ENCODE results near the gene TFG.

Gene TFG

GRCh38 chr3:100782906-100783305 is 73.6 kb downstream of the TFG start:
- Histone ChIP-seq H3K27ac (ENCODE audit: insufficient read depth, low read depth, low read length, poor library complexity, severe bottlenecking) (no peak overlapping the region), H3K36me3 (ENCODE audit: control insufficient read depth, insufficient read depth, low read length) (no peaks in the 10 kb centered on the region), H3K9me3 (ENCODE audit: control insufficient read depth, low read length) (no peaks in the 10 kb centered on the region), H3K27me3 (ENCODE audit: control insufficient read depth, insufficient read depth, low read length, poor library complexity, severe bottlenecking) (no peaks in the 10 kb centered on the region), H3K4me1 (ENCODE audit: control insufficient read depth, insufficient read depth, low read length) (no peaks in the 10 kb centered on the region), H3K4me3 (ENCODE audit: insufficient read depth, low read depth, low read length) (no peak overlapping the region)
- WGBS, 2 experiments, result 85 to 97% methylated on average over 3 of the region's 3 CpGs

GRCh38 chr3:100783619-100784018 is 74.3 kb downstream of the TFG start:
- 89% methylated on average over 3 of the region's 3 CpGs for WGBS, 2 experiments
- Histone ChIP-seq H3K36me3 (ENCODE audit: control insufficient read depth, insufficient read depth, low read length) (no peaks in the 10 kb centered on the region), H3K27ac (ENCODE audit: insufficient read depth, low read depth, low read length, poor library complexity, severe bottlenecking) (no peak overlapping the region), H3K27me3 (ENCODE audit: control insufficient read depth, insufficient read depth, low read length, poor library complexity, severe bottlenecking) (no peaks in the 10 kb centered on the region), H3K4me1 (ENCODE audit: control insufficient read depth, insufficient read depth, low read length) (no peaks in the 10 kb centered on the region), H3K4me3 (ENCODE audit: insufficient read depth, low read depth, low read length) (no peak overlapping the region), H3K9me3 (ENCODE audit: control insufficient read depth, low read length) (no peaks in the 10 kb centered on the region)

- no peak overlapping the region for H3K4me3 ChIP-seq (ENCODE audit: insufficient read depth, low read depth, low read length)
- no peaks in the 10 kb centered on the region for H3K9me3 ChIP-seq (ENCODE audit: control insufficient read depth, low read length)
- no peak overlapping the region for H3K27ac ChIP-seq (ENCODE audit: insufficient read depth, low read depth, low read length, poor library complexity, severe bottlenecking)
- no peaks in the 10 kb centered on the region for H3K4me1 ChIP-seq (ENCODE audit: control insufficient read depth, insufficient read depth, low read length)
- no peaks in the 10 kb centered on the region for H3K36me3 ChIP-seq (ENCODE audit: control insufficient read depth, insufficient read depth, low read length)
- no peaks in the 10 kb centered on the region for H3K27me3 ChIP-seq (ENCODE audit: control insufficient read depth, insufficient read depth, low read length, poor library complexity, severe bottlenecking)
- 80 to 97% methylated on average over 1 to 2 of the region's 2 CpGs for WGBS, 2 experiments
These were observed 80.3 kb downstream of the TFG start for GRCh38 chr3:100789579-100789978.

GRCh38 chr3:100796556-100796955 is 87.3 kb downstream of the TFG start:
- Histone ChIP-seq H3K9me3 (ENCODE audit: control insufficient read depth, low read length) (no peaks in the 10 kb centered on the region), H3K36me3 (ENCODE audit: control insufficient read depth, insufficient read depth, low read length) (no peaks in the 10 kb centered on the region), H3K4me1 (ENCODE audit: control insufficient read depth, insufficient read depth, low read length) (no peaks in the 10 kb centered on the region), H3K27ac (ENCODE audit: insufficient read depth, low read depth, low read length, poor library complexity, severe bottlenecking) (no peak overlapping the region), H3K27me3 (ENCODE audit: control insufficient read depth, insufficient read depth, low read length, poor library complexity, severe bottlenecking) (no peaks in the 10 kb centered on the region), H3K4me3 (ENCODE audit: insufficient read depth, low read depth, low read length) (no peak overlapping the region)
- 52 to 60% methylated on average over 2 of the region's 2 CpGs for WGBS, 2 experiments

- Histone ChIP-seq H3K4me1 (ENCODE audit: control insufficient read depth, insufficient read depth, low read length) (no peaks in the 10 kb centered on the region), H3K9me3 (ENCODE audit: control insufficient read depth, low read length) (no peaks in the 10 kb centered on the region), H3K4me3 (ENCODE audit: insufficient read depth, low read depth, low read length) (no peak overlapping the region), H3K27me3 (ENCODE audit: control insufficient read depth, insufficient read depth, low read length, poor library complexity, severe bottlenecking) (no peaks in the 10 kb centered on the region), H3K36me3 (ENCODE audit: control insufficient read depth, insufficient read depth, low read length) (no peaks in the 10 kb centered on the region), H3K27ac (ENCODE audit: insufficient read depth, low read depth, low read length, poor library complexity, severe bottlenecking) (no peak overlapping the region)
- 95 to 100% methylated on average over 1 of the region's 1 CpG for WGBS, 2 experiments
These were observed 88.7 kb downstream of the TFG start for GRCh38 chr3:100798012-100798411.
